B cell (primary cell): ENCODE data around the gene PHACTR1. TPM values are rescaled to one million over a fixed set of nuclear protein-coding genes. Genes with fewer than 3 reads are reported as not detected.

ENCODE experiments used
- ATAC-seq: fragments of 200-7000 bp; cut with Tn5 transposase; one replicate; pipeline ENCODE4 v1.10.0; 2021; ENCODE audit warnings: low read depth, mild to moderate bottlenecking, moderate number of reproducible peaks, moderate library complexity
- CTCF ChIA-PET: fragments of 350-600 bp; sonication (Branson Sonifier 250); formaldehyde crosslinking; loops from one replicate; lab custom pipeline; 2021; ENCODE audit warnings: antibody characterized with exemption, inconsistent platforms; lab: Charles Lee
- POLR2A ChIA-PET: fragments of 350-600 bp; sonication (Branson Sonifier 250); formaldehyde crosslinking; loops from one replicate; lab custom pipeline; 2021; ENCODE audit warnings: antibody characterized with exemption; lab: Charles Lee
- DNase-seq: peaks from one replicate; pipeline ENCODE4 v3.0.0; 2013
- H2AFZ ChIP-seq: 2 replicates; pipeline ENCODE4 v1.6.1; 2012; ENCODE audit warnings: mild to moderate bottlenecking, low read depth, low read length; ENCODE audit not compliant: insufficient read depth, poor library complexity, severe bottlenecking
- H3K27ac ChIP-seq, 2 donors: 1 replicate in 1 of 2; 2 replicates in 1 of 2; pipeline ENCODE4 v1.5.1; 2012 to 2013; ENCODE audit warnings: low read length in 2 of 2, mild to moderate bottlenecking in 2 of 2, moderate library complexity in 1 of 2
- H3K27me3 ChIP-seq, 4 experiments: fragments of 200-600 bp in 1 of 4; sonication (generic) in 1 of 4; replicated peaks in 1 of 4; 1 replicate in 2 of 4; 2 replicates in 2 of 4; pipeline versions ENCODE4 v1.6.1 to v1.7.0; 2013 to 2016; ENCODE audit warnings: low read length in 3 of 4, mild to moderate bottlenecking in 2 of 4, mixed read lengths in 1 of 4, moderate library complexity in 1 of 4; ENCODE audit not compliant: insufficient read depth in 4 of 4, control insufficient read depth in 3 of 4; ENCODE audit errors: control extremely low read depth in 1 of 4
- H3K36me3 ChIP-seq, 2 experiments: replicated peaks in 1 of 2; 1 replicate in 1 of 2; 2 replicates in 1 of 2; pipeline versions ENCODE4 v1.6.1 to v1.7.1; 2013; ENCODE audit warnings: low read length in 1 of 2; ENCODE audit not compliant: insufficient read depth in 2 of 2, control insufficient read depth in 1 of 2; ENCODE audit errors: control extremely low read depth in 1 of 2, extremely low read depth in 1 of 2
- H3K4me1 ChIP-seq, 2 donors: fragments of 200-600 bp in 1 of 2; sonication (generic) in 1 of 2; 1 replicate in 1 of 2; 2 replicates in 1 of 2; pipeline versions ENCODE4 v1.5.1 to v1.6.1; 2013 to 2017; ENCODE audit warnings: low read length in 2 of 2; ENCODE audit not compliant: control insufficient read depth in 2 of 2, insufficient read depth in 2 of 2
- H3K4me2 ChIP-seq: replicated peaks from 2 replicates; pipeline ENCODE3; 2012; ENCODE audit warnings: mild to moderate bottlenecking, low read depth, low read length; ENCODE audit not compliant: poor library complexity, severe bottlenecking
- H3K4me3 ChIP-seq, 5 experiments: fragments of 200-600 bp in 1 of 5; sonication (generic) in 1 of 5; 1 replicate in 3 of 5; 2 replicates in 2 of 5; pipeline versions ENCODE4 v1.5.1 to v1.7.0; 2011 to 2016; ENCODE audit warnings: low read length in 4 of 5, mild to moderate bottlenecking in 4 of 5, low read depth in 2 of 5, control low read depth in 1 of 5, moderate library complexity in 1 of 5; ENCODE audit not compliant: insufficient read depth in 1 of 5; ENCODE audit errors: control extremely low read depth in 1 of 5, extremely low read depth in 1 of 5
- H3K79me2 ChIP-seq: fragments of 200-600 bp; sonication (generic); one replicate; pipeline ENCODE4 v1.6.0; 2016; ENCODE audit warnings: low read length; ENCODE audit not compliant: control insufficient read depth, insufficient read depth
- H3K9ac ChIP-seq: fragments of 200-600 bp; sonication (generic); 2 replicates; pipeline ENCODE4 v1.6.1; 2017; ENCODE audit warnings: mild to moderate bottlenecking, low read length, moderate library complexity
- H3K9me3 ChIP-seq, 3 donors: one replicate each; pipeline versions ENCODE4 v1.6.1 to v1.7.1; 2013; ENCODE audit warnings: low read length in 2 of 3; ENCODE audit not compliant: control insufficient read depth in 2 of 3, insufficient read depth in 1 of 3; ENCODE audit errors: control extremely low read depth in 1 of 3
- H4K20me1 ChIP-seq: 2 replicates; pipeline ENCODE4 v1.6.0; 2012; ENCODE audit warnings: mild to moderate bottlenecking, low read length; ENCODE audit not compliant: insufficient read depth, control insufficient read depth, poor library complexity, severe bottlenecking
- H3K27ac Mint-ChIP-seq: one replicate; pipeline ENCODE4 v1.8.0; 2021; ENCODE audit warnings: mixed read lengths
- H3K27me3 Mint-ChIP-seq: one replicate; pipeline ENCODE4 v1.8.0; 2021; ENCODE audit warnings: mixed read lengths
- H3K4me1 Mint-ChIP-seq: one replicate; pipeline ENCODE4 v1.8.0; 2021; ENCODE audit warnings: mixed read lengths
- H3K4me3 Mint-ChIP-seq: one replicate; pipeline ENCODE4 v1.8.0; 2021; ENCODE audit warnings: mixed read lengths
- H3K9me3 Mint-ChIP-seq: one replicate; pipeline ENCODE4 v1.8.0; 2022; ENCODE audit warnings: mixed read lengths; ENCODE audit not compliant: insufficient read depth
- EZH2 ChIP-seq: IDR thresholded peaks from 2 replicates; pipeline ENCODE4 v1.6.1; 2012; ENCODE audit warnings: borderline replicate concordance, low read depth, mild to moderate bottlenecking, moderate library complexity, low read length; ENCODE audit not compliant: insufficient read depth, poor library complexity, severe bottlenecking
- WGBS: methylation state at CpG from one replicate; pipeline ENCODE4 v1.1.5; 2013; ENCODE audit warnings: missing lambda C conversion rate; ENCODE audit not compliant: insufficient coverage; 5-methylcytosine and 5-hydroxymethylcytosine counted together
- intact Hi-C: fragments of 100-400 bp; cut with micrococcal nuclease; formaldehyde crosslinking; loops from one replicate; pipeline ENCODE4 v1.10.0; 2022
- polyA plus RNA-seq: library from polyadenylated mRNA; depleted of rRNA; stranded (reverse); fragments of >200 nt; gene quantifications from 2 replicates; pipeline ENCODE4 v1.2.3, GENCODE V29; 2012
- total RNA-seq, 2 donors: library from RNA; stranded (reverse); fragments of 120-200 nt in 1 of 2; gene quantifications; 1 replicate in 1 of 2; 2 replicates in 1 of 2; pipeline versions ENCODE4 v1.2.3 to v1.2.4, GENCODE V29; 2013 to 2022
- TF ChIP-seq, protein P1 (sequence below): fragments of 200-600 bp; IDR thresholded peaks from one replicate; pipeline ENCODE4 v1.8.0; 2022; ENCODE audit warnings: antibody characterized with exemption, mild to moderate bottlenecking

Gene PHACTR1
- total and polyA plus RNA-seq, 2 donors (not counting 1 experiment from before 2014, with no cell fraction given) = 30.2 to 129 TPM

DNA sequence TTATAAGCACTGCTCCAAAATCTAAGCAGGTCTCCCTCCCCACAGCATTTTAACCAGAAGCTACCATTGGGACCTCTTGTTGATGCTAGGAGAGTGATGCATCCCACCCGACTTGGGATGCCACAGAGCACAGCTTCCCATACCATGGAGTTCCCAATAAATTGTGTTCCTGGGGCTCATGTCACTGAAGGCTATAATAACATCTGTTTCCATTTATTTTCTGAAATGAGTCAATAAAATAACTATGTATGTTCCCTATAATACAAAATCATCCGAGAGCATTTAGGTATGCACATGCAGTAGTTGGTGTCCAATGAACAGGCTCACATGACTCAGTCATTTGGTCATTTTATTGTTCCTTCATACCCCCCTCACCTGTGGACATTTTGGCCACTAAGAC lies 407.6 kb downstream of the PHACTR1 start:
- POLR2A ChIA-PET = no interaction called here
- H3K36me3 ChIP-seq = no peaks in the 10 kb centered on the region
- H3K4me1 Mint-ChIP-seq = peaks cover 3% of the 10 kb centered on the region
- H3K9me3 Mint-ChIP-seq = peaks cover 3% of the 10 kb centered on the region
- no peak overlapping the region for H2AFZ ChIP-seq
- peaks cover 0 to 3% (median 1%) of the 10 kb centered on the region in 4 experiments for H3K27me3 ChIP-seq
- H3K4me3 ChIP-seq = no peak overlapping the region
- H3K9me3 ChIP-seq = no peaks in the 10 kb centered on the region
- H3K4me3 Mint-ChIP-seq = no peak overlapping the region
- H3K27me3 Mint-ChIP-seq = peaks cover 47% of the 10 kb centered on the region
- H4K20me1 ChIP-seq = no peaks in the 10 kb centered on the region
- no peak overlapping the region for H3K4me2 ChIP-seq
- DNase-seq = no peak
- WGBS = no CpG with 5 or more reads among the region's 2 CpGs
- H3K79me2 ChIP-seq = no peaks in the 10 kb centered on the region
- no peak overlapping the region for H3K27ac ChIP-seq
- H3K9ac ChIP-seq = no peak overlapping the region
- no peak for ATAC-seq
- no peak overlapping the region for H3K27ac Mint-ChIP-seq
- H3K4me1 ChIP-seq = no peaks in the 10 kb centered on the region
- no peak for TF ChIP-seq EZH2
- TF ChIP-seq, protein P1, sequence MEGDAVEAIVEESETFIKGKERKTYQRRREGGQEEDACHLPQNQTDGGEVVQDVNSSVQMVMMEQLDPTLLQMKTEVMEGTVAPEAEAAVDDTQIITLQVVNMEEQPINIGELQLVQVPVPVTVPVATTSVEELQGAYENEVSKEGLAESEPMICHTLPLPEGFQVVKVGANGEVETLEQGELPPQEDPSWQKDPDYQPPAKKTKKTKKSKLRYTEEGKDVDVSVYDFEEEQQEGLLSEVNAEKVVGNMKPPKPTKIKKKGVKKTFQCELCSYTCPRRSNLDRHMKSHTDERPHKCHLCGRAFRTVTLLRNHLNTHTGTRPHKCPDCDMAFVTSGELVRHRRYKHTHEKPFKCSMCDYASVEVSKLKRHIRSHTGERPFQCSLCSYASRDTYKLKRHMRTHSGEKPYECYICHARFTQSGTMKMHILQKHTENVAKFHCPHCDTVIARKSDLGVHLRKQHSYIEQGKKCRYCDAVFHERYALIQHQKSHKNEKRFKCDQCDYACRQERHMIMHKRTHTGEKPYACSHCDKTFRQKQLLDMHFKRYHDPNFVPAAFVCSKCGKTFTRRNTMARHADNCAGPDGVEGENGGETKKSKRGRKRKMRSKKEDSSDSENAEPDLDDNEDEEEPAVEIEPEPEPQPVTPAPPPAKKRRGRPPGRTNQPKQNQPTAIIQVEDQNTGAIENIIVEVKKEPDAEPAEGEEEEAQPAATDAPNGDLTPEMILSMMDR = no peak
- intact Hi-C loops = no loop called here
- CTCF ChIA-PET = no interaction called here

DNA sequence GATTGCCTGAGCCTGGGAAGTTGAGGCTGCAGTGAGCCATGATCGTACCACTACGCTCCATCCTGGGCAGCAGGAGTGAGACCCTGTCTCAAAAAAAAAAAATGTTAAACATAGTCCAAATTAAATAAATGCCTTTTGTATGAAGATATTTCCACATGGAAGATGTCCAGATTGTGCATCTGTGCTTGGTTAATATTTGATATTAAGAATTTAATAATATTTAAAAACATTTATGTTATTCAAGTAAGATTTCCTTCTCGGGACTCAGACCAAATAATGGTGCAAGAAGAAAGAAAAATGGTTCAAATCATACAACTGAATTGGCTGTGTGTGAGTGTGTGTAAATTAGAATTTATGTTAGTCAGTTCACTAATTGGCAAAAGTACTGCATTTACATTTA lies 409.3 kb downstream of the PHACTR1 start:
- H4K20me1 ChIP-seq = no peaks in the 10 kb centered on the region
- H3K4me2 ChIP-seq = no peak overlapping the region
- Mint-ChIP-seq H3K4me1 (peaks cover 3% of the 10 kb centered on the region), H3K27me3 (peaks cover 44% of the 10 kb centered on the region), H3K9me3 (peaks cover 3% of the 10 kb centered on the region), H3K27ac (no peak overlapping the region), H3K4me3 (no peak overlapping the region)
- H3K9ac ChIP-seq = no peak overlapping the region
- peaks cover 0 to 3% (median 1%) of the 10 kb centered on the region in 4 experiments for H3K27me3 ChIP-seq
- DNase-seq (no peak), ATAC-seq (no peak)
- H3K79me2 ChIP-seq = no peaks in the 10 kb centered on the region
- ChIA-PET CTCF (no interaction called here), POLR2A (no interaction called here)
- no peak overlapping the region for H3K27ac ChIP-seq
- no peaks in the 10 kb centered on the region for H3K9me3 ChIP-seq
- no peaks in the 10 kb centered on the region for H3K4me1 ChIP-seq
- H2AFZ ChIP-seq = no peak overlapping the region
- intact Hi-C loops = no loop called here
- no peak overlapping the region for H3K4me3 ChIP-seq
- H3K36me3 ChIP-seq = no peaks in the 10 kb centered on the region
- no peak for TF ChIP-seq EZH2
- WGBS = no CpG with 5 or more reads among the region's 3 CpGs
